ENCODE measurements around the gene PDZRN4. TPM values are rescaled to one million over a fixed set of nuclear protein-coding genes. Genes with fewer than 3 reads are reported as not detected.
A peak's percentile ranks its signal among the peaks of the same experiment; 100 is the strongest.

Gene PDZRN4
- total RNA-seq, 3 donors from 2014 or later = 0.98 to 53.4 (median 2.8) TPM

- H3K27ac ChIP-seq = no peak overlapping the region
- intact Hi-C loops (cut with DNase I; ENCODE audit: low total_unique reads) = loop anchor here (10.0 kb wide), 1 partner anchor 1648 kb away; no protein-coding TSS in a partner anchor
These were observed 298.6 kb downstream of the PDZRN4 start for GRCh38 chr12:41486718-41487117.

DNA sequence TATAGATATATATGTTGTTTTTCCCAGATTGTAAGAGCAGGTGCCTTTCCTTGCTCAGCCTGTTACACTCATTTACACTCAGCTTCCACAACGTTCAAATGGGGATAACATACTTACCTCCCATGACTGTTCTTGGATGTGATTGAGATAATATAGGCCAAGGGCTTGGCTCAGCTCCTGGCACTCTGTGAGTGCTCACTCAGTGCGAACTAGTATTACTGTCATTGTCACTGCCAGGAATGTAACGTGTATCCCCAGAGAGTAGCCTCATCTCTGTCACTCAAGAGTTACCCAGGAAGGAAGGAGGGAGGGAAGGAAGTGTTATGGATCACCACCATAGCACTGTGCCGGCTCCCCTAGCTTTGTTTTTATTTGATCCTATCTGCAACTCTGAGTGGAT, 307.9 kb downstream of the PDZRN4 start:
- H3K4me3 ChIP-seq = no peak overlapping the region
- H3K4me1 ChIP-seq = no peaks in the 10 kb centered on the region
- DNase-seq (ENCODE audit: low spot score in 2 of 2) = no peak
- no peaks in the 10 kb centered on the region for H3K9me3 ChIP-seq
- no peaks in the 10 kb centered on the region for H3K27me3 ChIP-seq
- no peaks in the 10 kb centered on the region for H3K36me3 ChIP-seq
- intact Hi-C loops (cut with DNase I; ENCODE audit: low total_unique reads) = no loop called here
- TF ChIP-seq POLR2A (IDR thresholded peaks at IDR 0.05) (no peak), POLR2AphosphoS5 (IDR thresholded peaks at IDR 0.05) (no peak)
- TF ChIP-seq, protein P1, sequence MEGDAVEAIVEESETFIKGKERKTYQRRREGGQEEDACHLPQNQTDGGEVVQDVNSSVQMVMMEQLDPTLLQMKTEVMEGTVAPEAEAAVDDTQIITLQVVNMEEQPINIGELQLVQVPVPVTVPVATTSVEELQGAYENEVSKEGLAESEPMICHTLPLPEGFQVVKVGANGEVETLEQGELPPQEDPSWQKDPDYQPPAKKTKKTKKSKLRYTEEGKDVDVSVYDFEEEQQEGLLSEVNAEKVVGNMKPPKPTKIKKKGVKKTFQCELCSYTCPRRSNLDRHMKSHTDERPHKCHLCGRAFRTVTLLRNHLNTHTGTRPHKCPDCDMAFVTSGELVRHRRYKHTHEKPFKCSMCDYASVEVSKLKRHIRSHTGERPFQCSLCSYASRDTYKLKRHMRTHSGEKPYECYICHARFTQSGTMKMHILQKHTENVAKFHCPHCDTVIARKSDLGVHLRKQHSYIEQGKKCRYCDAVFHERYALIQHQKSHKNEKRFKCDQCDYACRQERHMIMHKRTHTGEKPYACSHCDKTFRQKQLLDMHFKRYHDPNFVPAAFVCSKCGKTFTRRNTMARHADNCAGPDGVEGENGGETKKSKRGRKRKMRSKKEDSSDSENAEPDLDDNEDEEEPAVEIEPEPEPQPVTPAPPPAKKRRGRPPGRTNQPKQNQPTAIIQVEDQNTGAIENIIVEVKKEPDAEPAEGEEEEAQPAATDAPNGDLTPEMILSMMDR (IDR thresholded peaks at IDR 0.05) = no peak
- no peak overlapping the region for H3K27ac ChIP-seq

More at GRCh38 chr12:41486718-41487117, 298.6 kb downstream of the PDZRN4 start:
- TF ChIP-seq, protein P1 (IDR thresholded peaks at IDR 0.05) = no peak
- TF ChIP-seq POLR2AphosphoS5 (IDR thresholded peaks at IDR 0.05) = no peak
- TF ChIP-seq POLR2A (IDR thresholded peaks at IDR 0.05) = no peak
- Histone ChIP-seq H3K9me3 (no peaks in the 10 kb centered on the region), H3K4me3 (no peak overlapping the region), H3K4me1 (no peaks in the 10 kb centered on the region), H3K27me3 (no peaks in the 10 kb centered on the region), H3K36me3 (no peaks in the 10 kb centered on the region)
- DNase-seq (ENCODE audit: low spot score in 2 of 2) = no peak

DNA sequence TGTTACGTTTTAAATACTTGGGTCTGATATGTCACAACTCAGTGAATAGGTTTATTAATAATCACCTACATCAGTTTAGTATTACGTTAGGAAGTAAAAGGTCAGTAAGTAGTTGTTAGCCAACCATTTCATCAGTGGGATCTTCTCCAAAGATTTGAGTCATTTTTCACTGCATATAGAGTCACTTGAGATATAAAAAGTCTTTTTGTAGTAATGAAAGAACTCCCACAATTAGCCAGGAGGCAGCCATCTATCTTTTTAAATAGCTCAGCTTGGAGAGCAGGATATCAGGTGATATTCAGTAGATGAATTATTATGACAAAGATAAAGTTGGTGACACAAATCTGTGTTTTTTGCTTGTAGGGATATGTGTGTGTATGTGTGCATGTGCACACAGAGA, 309.3 kb downstream of the PDZRN4 start:
- TF ChIP-seq, protein P1 (IDR thresholded peaks at IDR 0.05) = no peak
- Histone ChIP-seq H3K27me3 (no peaks in the 10 kb centered on the region), H3K36me3 (no peaks in the 10 kb centered on the region), H3K4me3 (no peak overlapping the region), H3K4me1 (no peaks in the 10 kb centered on the region), H3K27ac (no peak overlapping the region), H3K9me3 (no peaks in the 10 kb centered on the region)
- intact Hi-C loops (cut with DNase I; ENCODE audit: low total_unique reads) = no loop called here
- DNase-seq (ENCODE audit: low spot score in 2 of 2) = no peak

GRCh38 chr12:41504976-41505375, 316.9 kb downstream of the PDZRN4 start:
- intact Hi-C loops (cut with DNase I; ENCODE audit: low total_unique reads) = no loop called here

GRCh38 chr12:41507286-41507685, 319.2 kb downstream of the PDZRN4 start:
- intact Hi-C loops (cut with DNase I; ENCODE audit: low total_unique reads) = no loop called here
- Histone ChIP-seq H3K36me3 (no peaks in the 10 kb centered on the region), H3K27me3 (no peaks in the 10 kb centered on the region), H3K9me3 (no peaks in the 10 kb centered on the region), H3K4me1 (no peaks in the 10 kb centered on the region), H3K4me3 (no peak overlapping the region), H3K27ac (peak overlapping the region; percentile 44 to 57)
- no peak for DNase-seq (ENCODE audit: low spot score in 2 of 2)
- TF ChIP-seq POLR2AphosphoS5 (IDR thresholded peaks at IDR 0.05) (no peak), POLR2A (IDR thresholded peaks at IDR 0.05) (no peak)
- TF ChIP-seq, protein P1 (IDR thresholded peaks at IDR 0.05) = no peak

More at GRCh38 chr12:41504976-41505375, 316.9 kb downstream of the PDZRN4 start:
- Histone ChIP-seq H3K4me3 (no peak overlapping the region), H3K27me3 (no peaks in the 10 kb centered on the region), H3K36me3 (no peaks in the 10 kb centered on the region), H3K27ac (no peak overlapping the region), H3K4me1 (no peaks in the 10 kb centered on the region), H3K9me3 (no peaks in the 10 kb centered on the region)
- DNase-seq (ENCODE audit: low spot score in 2 of 2) = no peak
- no peak for TF ChIP-seq POLR2A (IDR thresholded peaks at IDR 0.05)
- TF ChIP-seq POLR2AphosphoS5 (IDR thresholded peaks at IDR 0.05) = no peak
- TF ChIP-seq, protein P1 (IDR thresholded peaks at IDR 0.05) = no peak
